HepG2 (cell line): ENCODE results near the gene NAT9.

Source experiments
- BHLHE40 ChIP-seq: IDR thresholded peaks from 2 replicates; pipeline ENCODE4 v1.6.1; 2011; ENCODE audit warnings: low read length, improper control_type of control experiment
- CREB1 ChIP-seq, 2 experiments: fragments of 450-650 bp in 1 of 2; IDR thresholded peaks; 2 replicates each; pipeline ENCODE4 v1.6.1; 2016 to 2017; ENCODE audit warnings: control low read depth in 1 of 2, mild to moderate bottlenecking in 1 of 2, missing compliant biosample characterization in 1 of 2, missing genetic modification characterization in 1 of 2
- CTCF ChIP-seq: sonication (generic); formaldehyde crosslinking; IDR thresholded peaks from 2 replicates; pipeline ENCODE4 v1.5.0; 2020; ENCODE audit warnings: mild to moderate bottlenecking, missing genetic modification reagents, moderate library complexity
- EZH2 ChIP-seq: conservative IDR thresholded peaks from 2 replicates; pipeline ENCODE4 v1.6.1; 2012; ENCODE audit warnings: mild to moderate bottlenecking, low read depth, low read length, moderate library complexity
- NBN ChIP-seq: fragments of 450-650 bp; conservative IDR thresholded peaks from 2 replicates; pipeline ENCODE4 v1.6.1; 2017
- SP1 ChIP-seq, 2 experiments: fragments of 450-650 bp in 1 of 2; sonication (generic) in 1 of 2; formaldehyde crosslinking in 1 of 2; IDR thresholded peaks; 2 replicates each; pipeline versions ENCODE4 v1.4.0 to v1.6.1; 2016 to 2020; ENCODE audit warnings: missing genetic modification reagents in 1 of 2
- SUZ12 ChIP-seq: fragments of 150-350 bp; IDR thresholded peaks from 2 replicates; pipeline ENCODE4 v1.6.1; 2014; ENCODE audit warnings: low read depth, low read length
- TBP ChIP-seq: sonication (generic); formaldehyde crosslinking; IDR thresholded peaks from 2 replicates; pipeline ENCODE4 v1.5.0; 2020; ENCODE audit warnings: missing genetic modification reagents
- WIZ ChIP-seq: sonication (generic); formaldehyde crosslinking; IDR thresholded peaks from 2 replicates; pipeline ENCODE4 v1.5.1; 2020; ENCODE audit warnings: mild to moderate bottlenecking, missing genetic modification reagents
- ZBTB26 ChIP-seq: IDR thresholded peaks from 2 replicates; pipeline ENCODE4 v1.6.1; 2016; ENCODE audit warnings: missing compliant biosample characterization, missing genetic modification reagents, borderline replicate concordance
- ZBTB7B ChIP-seq: sonication (generic); formaldehyde crosslinking; IDR thresholded peaks from 2 replicates; pipeline ENCODE4 v1.4.0; 2020; ENCODE audit warnings: missing genetic modification reagents
- ZFP41 ChIP-seq: sonication (generic); formaldehyde crosslinking; IDR thresholded peaks from 2 replicates; pipeline ENCODE4 v1.4.0; 2020; ENCODE audit warnings: mild to moderate bottlenecking, missing genetic modification reagents, borderline replicate concordance

GRCh38 chr17:74729368-74729767, 46.8 kb downstream of the NAT9 start:
- TF ChIP-seq NBN (no peak), BHLHE40 (no peak), EZH2 (no peak), ZBTB26 (CRISPR knock-in tag) (no peak), TBP (CRISPR knock-in tag) (no peak), ZBTB7B (CRISPR knock-in tag) (no peak), CREB1 (IDR thresholded peaks at IDR 0.05) (no peak), CREB1 (CRISPR knock-in tag; IDR thresholded peaks at IDR 0.05) (no peak), CTCF (CRISPR knock-in tag) (no peak), ZFP41 (CRISPR knock-in tag) (no peak), SUZ12 (no peak), WIZ (CRISPR knock-in tag) (no peak), SP1 (IDR thresholded peaks at IDR 0.05) (no peak), SP1 (CRISPR knock-in tag; IDR thresholded peaks at IDR 0.05) (no peak)
